ENCODE results near the gene SUFU.
A peak's percentile ranks its signal among the peaks of the same experiment; 100 is the strongest.
"Not testable (repeated sequence)": the region's sequence is repeated elsewhere in the genome, so short reads cannot be mapped to it uniquely, and the experiment has no call there.

The SUFU gene

DNA sequence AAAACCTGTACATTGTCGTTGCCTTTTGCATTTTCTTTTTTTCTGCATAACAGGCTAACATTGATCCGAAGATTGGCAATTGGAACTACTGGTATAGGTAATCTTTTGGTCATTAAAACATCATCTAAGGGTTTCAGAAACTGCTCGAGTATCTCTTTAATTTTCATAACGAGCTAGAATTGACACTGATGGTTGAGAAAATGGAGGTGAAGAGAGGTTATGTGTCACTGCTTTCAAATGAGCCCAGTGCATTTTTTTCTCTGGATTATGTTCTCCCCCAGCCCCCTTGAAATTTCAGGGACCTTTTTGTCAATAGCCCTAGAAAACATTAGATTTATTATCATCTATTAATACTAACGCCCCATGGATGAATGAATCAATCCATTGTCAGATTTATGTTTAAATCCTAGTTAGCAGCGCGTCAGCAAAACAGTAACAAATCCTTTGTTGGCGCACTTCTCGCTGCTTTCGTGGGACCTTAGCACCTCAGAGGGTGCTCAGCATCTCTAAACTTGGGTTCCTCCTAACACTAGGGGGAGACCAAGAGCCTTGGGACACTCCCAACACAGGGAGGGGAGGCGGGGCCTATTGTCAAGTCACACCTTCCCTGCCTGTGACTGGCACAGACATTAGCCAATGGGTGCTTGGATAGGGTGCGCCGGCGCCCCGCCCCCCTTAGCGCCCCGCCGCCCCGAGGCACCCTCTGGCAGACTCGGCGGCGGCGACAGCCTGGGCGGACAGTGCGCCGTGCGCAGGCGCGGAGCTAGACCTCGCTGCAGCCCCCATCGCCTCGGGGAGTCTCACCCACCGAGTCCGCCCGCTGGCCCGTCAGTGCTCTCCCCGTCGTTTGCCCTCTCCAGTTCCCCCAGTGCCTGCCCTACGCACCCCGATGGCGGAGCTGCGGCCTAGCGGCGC is at the start of gene SUFU:
SUFU (plus strand) TSS at position 709 of the 915 bp plus-strand sequence; CDS start at position 890, 181 bp downstream.
- peak; percentile 91 to 98 (median 97) for DNase-seq (ENCODE audit: low read depth in 3 of 3)

DNA sequence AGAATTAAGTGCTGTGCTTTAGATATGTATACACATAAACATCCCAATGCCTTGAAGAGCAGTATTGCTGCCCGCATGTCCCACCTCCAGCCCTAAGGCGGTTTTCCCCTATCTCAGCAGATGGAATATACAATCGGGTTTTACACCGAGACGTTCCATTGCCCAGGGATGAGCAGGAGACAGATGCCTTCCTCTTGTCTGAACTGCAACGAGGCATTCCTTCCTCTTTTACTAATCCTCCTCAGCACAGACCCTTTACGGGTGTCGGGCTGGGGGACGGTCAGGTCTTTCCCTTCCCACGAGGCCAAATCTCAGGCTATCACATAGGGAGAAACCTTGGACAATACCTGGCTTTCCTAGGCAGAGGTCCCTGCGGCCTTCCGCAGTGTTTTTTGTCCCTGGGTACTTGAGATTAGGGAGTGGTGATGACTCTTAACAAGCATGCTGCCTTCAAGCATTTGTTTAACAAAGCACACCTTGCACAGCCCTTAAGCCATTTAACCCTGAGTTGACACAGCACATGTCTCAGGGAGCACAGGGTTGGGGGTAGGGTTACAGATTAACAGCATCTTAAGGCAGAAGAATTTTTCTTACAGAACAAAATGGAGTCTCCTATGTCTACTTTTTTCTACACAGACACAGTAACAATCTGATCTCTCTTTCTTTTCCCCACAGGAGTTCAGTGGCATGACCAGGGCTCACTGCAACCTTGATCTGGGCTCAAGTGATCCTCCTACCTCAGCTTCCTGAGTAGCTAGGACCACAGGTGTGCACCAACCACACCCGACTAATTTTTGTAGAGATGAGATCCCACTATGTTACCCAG is 48.9 kb upstream of the SUFU start:
- not testable (repeated sequence) for DNase-seq (ENCODE audit: low read depth in 3 of 3)

DNA sequence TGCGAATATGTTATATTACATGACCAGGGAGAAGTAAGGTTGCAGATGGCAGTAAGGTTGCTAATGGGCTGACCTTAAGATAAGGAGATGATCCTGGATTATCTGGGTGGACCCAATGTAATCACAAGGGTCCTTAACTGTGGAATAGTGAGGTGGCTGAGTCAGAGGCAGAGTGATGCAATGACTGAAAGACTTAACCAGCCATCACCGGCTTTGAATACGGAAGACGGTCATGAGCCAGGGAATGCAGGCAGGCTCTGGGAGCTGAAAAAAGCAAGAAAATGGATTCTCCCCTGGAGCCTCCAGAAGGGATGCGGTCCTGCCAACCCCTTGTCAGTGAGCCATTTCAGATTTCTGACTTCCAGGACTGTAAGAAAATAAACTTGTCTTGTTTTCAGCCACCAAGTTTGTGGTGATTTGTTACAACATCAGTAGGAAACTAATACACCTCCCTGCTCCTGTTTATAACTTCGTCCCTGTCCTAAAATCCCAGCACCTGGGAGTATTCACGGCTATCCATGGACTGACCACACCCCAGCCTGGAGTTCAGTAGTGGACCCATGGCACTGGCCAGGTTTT is 47.8 kb upstream of the SUFU start:
- DNase-seq (ENCODE audit: low read depth in 3 of 3), result no peak

GRCh38 chr10:102457591-102458150 is 46.1 kb upstream of the SUFU start:
- no peak for DNase-seq (ENCODE audit: low read depth in 3 of 3)

GRCh38 chr10:102458656-102459055 is 45.1 kb upstream of the SUFU start:
- DNase-seq (ENCODE audit: low read depth in 3 of 3), result no peak

DNA sequence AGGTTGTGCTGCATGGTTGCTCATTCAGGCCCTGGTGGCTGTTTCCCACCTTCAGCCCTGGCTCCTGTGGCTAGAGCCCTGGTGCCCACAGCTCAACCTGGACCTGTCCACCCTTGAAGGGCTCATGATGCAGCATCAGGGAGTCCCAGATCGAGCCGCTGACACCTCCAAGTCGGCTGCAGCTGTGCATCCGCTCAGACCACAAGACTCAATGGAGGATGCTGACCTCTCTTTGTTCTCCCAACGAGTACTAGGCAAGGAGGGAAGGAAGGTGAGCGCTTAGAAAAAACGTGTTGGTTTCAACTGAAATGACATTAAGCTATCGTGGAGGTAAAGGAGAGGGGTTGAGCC is 43.0 kb upstream of the SUFU start:
- DNase-seq (ENCODE audit: low read depth in 3 of 3), result no peak

- peak; percentile 89 to 93 (median 90) for DNase-seq (ENCODE audit: low read depth in 3 of 3)
These were observed 42.4 kb upstream of the SUFU start for GRCh38 chr10:102461187-102462054.

DNA sequence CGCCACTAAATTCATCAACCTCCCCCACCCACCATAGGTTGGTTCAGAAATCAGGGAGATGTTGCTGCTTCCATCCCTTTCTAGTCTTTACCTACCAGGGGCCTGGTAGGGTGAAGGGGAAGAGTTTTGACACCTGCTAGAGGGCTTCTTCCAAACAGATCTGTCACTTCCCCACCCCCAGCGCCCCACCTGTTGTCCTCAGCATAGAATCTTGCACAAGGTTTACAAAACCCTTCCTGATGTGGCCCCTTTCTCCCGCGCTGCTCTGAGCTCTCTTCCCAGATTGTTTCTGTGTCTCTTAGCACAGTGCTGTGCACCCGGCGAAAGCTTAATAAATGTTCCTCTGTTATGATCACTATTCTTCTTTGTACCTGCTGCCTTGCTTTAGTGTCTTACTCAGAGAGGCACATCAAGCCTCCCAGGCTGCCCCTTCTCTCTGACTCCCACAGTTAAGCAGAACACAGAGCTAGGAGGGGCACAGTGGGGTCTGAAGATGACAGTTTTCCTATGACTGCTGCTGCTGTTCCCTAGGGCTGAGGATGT is 41.2 kb upstream of the SUFU start:
- no peak for DNase-seq (ENCODE audit: low read depth in 3 of 3)

DNA sequence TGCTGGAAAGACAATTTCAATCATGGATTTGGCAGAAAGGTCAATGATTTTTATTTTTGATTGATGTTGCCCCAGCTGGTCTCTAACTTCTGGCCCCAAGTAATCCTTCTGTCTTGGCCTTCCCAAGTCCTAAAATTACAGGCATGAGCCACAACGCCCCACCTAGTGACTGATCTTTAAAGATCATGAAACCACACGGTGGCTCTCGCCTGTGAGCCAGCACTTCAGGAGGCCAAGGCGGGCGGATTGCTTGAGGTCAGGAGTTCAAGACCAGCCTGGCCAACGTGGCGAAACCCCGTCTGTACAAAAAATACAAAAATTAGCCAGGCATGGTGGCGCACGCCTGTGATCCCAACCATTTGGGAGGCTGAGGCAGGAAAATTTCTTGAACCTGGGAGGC is 39.8 kb upstream of the SUFU start:
- no peak for DNase-seq (ENCODE audit: low read depth in 3 of 3)

DNA sequence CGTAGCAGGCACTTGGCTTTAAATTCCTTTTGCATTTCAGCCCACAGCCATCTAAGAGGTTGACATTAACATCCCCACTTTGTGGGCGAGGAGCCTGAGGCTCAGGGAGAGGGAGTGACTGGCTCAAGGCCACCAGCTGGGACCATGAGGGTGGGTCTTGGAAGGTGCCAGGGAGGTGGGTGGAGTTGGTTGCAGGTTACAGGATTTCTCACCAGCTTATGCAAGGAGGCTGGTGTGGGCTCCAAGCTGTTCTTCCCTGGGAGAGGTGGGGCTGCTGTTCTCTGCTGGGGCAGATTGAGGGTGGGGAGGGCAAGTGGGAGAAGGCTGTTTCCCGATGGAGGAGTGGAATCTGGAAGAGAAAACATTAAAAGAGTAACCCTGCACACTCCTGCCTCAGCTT is 38.3 kb upstream of the SUFU start:
- DNase-seq (ENCODE audit: low read depth in 3 of 3), result no peak

GRCh38 chr10:102467318-102467717 is 36.5 kb upstream of the SUFU start:
- DNase-seq (ENCODE audit: low read depth in 3 of 3), result no peak

- no peak for DNase-seq (ENCODE audit: low read depth in 3 of 3)
These were observed 35.8 kb upstream of the SUFU start for GRCh38 chr10:102467971-102468438.

GRCh38 chr10:102468683-102469082 is 35.1 kb upstream of the SUFU start:
- DNase-seq (ENCODE audit: low read depth in 3 of 3), result no peak

- no peak for DNase-seq (ENCODE audit: low read depth in 3 of 3)
These were observed 32.9 kb upstream of the SUFU start for GRCh38 chr10:102470579-102471546.

- no peak for DNase-seq (ENCODE audit: low read depth in 3 of 3)
These were observed 30.1 kb upstream of the SUFU start for GRCh38 chr10:102473445-102474331.

DNA sequence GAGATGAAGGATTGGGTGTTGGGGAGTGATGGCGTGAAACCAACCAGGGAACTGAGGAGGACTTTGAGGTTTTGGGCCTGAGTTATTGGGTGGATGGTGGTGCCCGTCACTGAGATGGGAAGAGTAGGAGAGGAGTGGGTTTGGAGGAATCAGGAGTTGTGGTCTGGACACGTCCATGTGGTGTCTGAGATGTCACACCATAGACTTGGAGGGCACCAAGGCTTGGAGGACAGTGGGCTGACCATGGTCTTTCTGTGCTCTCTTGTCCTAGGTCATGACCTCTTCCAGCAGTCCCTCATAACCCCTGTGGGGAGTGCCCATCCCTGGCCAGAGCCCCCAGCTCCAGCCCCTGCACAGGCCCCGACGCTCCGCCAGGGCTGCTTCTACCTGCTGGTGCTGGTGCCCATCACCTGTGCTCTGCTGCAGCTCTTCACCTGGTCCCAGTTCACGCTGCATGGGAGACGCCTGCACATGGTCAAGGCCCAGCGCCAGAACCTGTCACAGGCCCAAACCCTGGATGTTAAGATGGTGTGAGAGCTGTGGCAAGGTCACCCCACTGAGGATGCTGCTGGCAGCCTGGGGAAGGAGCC is 28.2 kb upstream of the SUFU start:
- no peak for DNase-seq (ENCODE audit: low read depth in 3 of 3)

DNA sequence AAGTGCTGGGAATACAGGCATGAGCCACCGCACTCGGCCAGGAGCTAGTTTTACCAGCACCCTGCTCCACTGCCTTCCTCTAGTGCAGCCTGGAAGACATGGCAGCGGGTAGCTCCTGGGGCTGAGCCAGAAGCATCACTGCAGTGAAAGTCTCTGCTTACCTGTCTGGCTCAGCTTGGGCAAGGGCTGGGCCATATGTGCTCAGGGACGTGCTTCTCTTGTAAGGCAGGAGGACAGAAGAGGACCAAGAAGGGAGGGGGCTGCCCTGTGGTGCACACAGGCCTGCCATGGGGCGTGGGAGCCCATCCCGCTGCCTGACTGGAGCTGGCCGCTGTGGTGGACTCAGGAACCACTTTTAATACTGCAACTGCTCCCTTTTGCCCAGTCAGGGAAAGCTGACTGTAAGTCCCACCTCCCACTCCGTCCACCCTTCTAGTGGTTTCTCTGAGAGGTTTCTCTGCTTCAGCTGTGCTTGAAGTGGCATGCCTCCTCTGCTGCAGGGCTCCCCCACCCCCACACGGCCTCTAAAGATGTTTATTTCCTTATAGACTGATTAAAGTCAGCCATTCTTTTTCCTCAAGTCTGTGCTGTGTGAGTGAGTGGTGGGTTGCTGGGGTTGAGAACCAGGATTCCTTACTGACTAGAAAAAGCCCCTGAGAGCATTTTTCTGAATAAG is 27.2 kb upstream of the SUFU start:
- DNase-seq (ENCODE audit: low read depth in 3 of 3), result no peak

DNA sequence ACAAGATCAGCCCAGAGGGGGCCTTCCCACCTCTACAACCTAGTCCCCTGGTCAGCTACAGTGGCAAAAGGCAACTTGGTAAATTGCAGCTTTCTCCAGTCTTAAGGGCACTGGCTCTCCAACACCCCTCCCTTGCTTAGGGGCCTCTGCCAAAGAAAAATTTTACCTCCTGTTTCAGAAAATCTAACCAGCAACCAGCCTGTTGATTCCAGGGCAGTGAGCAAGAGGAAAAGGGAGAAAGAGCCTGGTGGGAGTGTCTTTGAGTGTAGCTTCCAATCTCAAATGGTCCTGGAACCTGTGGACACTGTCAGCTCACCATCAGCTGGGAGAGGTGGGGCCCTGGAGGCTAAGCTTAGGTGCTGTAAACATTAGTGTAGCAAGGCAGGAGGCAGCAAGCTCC is 24.1 kb upstream of the SUFU start:
- DNase-seq (ENCODE audit: low read depth in 3 of 3), result no peak

All from stimulated activated CD4-positive, alpha-beta T cell treated with anti-CD3 and anti-CD28 coated beads, TNF-alpha, amount 100 ng/mL, for 4 hours (primary cell).